NCI-H128 (cell line): Measurements from ENCODE around the gene ZNF664.
"Not testable (repeated sequence)": the region's sequence is repeated elsewhere in the genome, so short reads cannot be mapped to it uniquely, and the experiment has no call there.

ENCODE experiments used
- DNase-seq: peaks from one replicate; lab custom pipeline; 2025; ENCODE audit not compliant: unreplicated experiment; lab: John Stamatoyannopoulos, UW

ZNF664 gene

DNA sequence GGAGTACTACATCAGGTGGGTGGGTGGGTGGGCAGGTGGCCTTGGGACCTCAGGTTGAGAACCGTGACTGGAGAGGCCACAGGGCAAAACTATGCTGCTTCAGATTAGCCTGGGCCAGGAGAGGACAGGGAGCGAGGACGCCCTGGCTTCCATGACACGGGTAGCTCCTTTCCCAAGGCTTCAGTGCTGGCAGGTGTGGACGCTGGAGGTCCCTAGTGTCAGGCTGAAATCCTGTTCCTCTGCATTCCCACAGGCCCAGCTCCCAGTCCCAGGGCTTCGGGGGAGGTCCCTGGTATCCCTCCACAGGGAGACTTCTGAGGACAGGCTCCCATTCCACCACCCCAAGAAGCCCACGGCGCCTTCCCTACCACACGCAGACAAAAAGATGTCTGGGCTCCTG is 32.0 kb upstream of the ZNF664 start:
- no peak for DNase-seq

DNA sequence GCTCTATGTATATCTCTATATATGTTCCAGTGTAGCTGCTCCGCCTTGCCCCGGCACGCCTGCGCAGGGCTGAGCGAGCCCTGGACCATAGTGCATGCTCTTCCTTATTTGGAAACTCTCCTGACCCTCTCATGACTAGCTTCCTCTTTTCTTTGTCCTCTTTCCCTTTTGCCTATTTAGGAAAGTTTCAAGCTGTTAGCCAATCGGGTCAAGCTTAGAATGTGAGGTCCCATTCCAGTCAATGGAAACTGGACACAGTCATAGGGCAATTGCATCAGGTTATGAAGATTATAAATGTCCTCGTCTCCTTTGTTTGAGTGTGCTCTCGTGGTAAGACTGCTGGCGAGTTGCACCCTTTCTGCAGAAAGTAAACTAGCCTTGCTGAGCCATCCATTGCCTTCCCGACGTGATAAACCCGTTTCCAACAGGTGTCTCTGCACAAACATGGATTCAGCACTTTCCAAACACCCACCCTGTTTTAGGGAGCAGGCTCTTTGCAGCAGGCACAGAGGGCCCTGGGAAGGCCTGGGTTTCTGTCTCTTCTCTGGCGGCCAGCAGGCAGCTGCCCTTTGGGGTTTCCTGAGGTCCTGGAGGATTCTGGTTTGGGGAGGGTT is 31.3 kb upstream of the ZNF664 start:
- no peak for DNase-seq

DNA sequence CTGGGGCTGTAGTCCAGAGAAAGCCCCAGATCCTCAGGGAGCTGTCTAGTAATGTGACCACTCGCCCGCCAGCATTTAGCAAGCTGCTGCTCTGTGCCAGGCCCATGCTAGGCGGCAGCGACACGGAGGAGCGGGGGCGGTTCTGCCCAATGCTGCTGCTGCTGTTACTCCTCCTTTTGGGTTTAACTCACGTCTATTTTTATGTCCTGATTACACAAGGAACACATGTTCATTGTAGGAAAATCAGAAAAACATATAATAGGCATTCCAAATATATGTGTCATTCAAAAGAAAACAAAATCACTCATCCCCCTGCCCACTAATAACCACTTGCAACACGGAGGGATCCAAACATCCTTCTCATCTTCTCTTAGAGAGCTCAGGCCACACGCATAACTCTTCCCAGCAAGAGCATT is 30.8 kb upstream of the ZNF664 start:
- no peak for DNase-seq

DNA sequence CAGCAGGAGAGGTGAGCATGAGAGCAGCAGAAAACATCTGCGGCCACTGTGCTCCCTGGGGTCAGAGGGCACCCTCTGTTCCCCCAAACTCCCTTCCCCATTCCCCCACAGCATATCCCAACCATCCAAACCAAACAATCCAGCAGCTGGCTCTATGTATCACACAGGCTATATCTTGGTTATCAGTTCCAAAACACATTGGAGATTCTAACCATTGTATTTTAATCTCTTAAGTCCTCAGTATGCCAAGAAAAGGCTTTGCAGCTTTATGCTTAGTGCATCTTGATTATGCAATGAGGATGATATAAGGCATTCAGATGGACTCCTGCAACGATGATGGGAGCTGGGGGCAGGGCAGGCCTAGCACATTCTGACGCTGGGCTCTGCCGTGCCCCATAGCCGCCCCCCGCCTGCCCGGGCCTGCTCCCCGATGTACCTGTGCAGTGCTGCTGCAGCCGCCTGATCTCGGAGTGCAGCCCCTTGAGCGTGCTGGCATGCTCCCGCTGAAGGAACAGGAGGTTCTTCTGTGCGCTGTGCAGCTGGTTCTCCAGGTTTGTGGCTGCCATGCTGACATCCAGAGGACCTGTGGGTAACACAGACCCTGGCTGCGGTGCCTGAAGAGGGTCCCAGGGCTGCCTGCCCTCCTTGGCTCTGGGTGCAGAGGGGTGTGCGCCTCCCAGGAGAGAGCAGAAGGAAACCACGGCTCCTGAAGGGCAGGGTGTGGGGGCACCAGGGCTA is 29.9 kb upstream of the ZNF664 start:
- DNase-seq: no peak

DNA sequence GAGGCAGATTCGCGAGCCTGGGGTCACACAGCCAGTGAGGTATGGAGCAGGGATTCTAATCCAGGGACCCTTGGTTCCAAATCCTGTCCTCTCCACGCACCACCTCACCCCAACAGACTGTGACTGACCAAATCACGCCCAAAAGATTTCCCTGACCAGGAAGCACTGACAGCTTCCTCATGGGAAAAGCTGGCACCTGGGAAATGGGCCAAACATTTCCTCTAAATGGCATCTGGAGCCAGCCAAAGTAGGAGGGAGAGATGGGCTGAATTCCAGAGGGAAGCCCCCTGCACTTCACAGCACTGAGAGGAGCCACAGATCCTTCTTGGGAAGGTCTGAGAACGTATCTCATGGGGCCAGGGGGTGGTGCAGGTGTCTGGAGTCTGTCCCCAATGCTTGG is 29.2 kb upstream of the ZNF664 start:
- DNase-seq: no peak

DNA sequence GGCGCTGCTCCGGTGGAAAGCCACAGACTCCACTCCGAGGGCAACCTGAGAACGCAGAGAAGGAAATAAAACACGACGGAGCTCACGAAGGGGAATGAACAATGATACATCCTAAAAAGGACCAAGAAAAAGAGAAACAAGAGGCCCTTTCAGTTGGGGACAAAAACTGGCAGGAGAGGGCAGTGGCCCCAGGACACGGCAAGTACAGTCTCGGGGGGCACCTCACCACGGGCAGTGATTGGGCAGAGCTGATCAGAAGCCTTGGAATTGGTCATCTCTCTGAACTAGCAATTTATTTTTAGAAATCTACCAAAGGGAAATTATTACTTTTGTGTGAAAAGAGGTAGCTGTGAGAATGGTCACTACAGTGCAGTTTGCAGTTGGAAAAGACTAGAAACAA is 28.3 kb upstream of the ZNF664 start:
- no peak for DNase-seq

DNA sequence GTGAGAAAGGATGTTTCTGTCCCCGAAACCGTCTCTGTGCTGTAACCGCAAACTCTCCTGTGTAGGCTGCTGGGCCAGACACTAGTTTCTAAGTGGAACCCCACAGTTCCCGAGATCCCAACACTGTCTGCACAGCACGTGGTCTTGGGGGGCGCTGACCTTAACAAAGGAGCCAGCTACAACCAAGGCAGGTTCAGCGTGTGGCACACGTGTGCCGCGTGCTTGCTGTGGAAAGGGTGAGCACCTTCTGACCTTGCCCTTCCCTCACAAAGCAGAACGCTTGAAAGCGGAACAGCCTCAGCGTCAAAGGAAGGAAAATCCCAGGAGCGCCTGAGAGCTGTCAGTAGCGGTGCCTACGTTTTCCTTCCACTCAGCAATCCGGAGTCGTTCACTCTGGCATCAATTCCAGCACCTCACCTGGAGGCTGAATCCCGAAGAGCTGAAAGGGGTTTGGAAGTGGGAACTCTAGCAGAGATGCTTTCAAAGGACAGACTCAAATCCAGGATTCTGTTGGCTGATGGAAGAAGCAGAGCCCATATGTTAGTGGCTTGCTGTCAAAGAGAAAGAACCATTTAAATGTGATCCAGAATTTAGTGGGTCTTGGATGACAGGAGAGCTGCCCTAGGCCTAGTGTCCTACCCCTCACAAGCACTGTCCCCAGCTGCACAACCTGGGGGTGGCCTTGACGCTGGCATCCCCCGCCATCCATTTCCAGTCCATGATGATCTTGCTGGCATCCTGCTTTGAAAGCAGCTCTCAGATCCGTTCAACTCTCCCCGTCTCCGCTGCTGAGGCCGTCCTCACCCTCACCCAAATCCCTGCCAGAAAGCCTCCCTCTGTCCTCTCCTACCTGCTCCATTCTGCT is 27.5 kb upstream of the ZNF664 start:
- no peak for DNase-seq

DNA sequence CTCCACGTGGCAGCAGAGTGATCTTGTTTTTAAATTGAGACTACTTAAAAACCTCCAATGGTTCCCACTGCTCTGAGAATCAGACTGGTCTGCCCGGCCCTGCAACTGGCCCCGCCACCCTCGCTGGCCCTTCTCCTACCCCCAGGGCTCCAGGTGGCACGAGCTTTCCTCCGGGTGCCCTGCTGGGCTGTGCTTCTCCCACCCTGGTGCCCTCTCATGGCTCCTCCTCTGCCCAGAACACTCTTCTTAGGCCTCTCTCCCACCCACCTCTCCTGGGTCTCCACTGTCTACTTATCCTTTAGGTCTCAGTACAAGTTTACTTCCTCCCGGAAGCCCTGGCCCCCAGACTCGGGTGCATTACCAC is 26.9 kb upstream of the ZNF664 start:
- no peak for DNase-seq

DNA sequence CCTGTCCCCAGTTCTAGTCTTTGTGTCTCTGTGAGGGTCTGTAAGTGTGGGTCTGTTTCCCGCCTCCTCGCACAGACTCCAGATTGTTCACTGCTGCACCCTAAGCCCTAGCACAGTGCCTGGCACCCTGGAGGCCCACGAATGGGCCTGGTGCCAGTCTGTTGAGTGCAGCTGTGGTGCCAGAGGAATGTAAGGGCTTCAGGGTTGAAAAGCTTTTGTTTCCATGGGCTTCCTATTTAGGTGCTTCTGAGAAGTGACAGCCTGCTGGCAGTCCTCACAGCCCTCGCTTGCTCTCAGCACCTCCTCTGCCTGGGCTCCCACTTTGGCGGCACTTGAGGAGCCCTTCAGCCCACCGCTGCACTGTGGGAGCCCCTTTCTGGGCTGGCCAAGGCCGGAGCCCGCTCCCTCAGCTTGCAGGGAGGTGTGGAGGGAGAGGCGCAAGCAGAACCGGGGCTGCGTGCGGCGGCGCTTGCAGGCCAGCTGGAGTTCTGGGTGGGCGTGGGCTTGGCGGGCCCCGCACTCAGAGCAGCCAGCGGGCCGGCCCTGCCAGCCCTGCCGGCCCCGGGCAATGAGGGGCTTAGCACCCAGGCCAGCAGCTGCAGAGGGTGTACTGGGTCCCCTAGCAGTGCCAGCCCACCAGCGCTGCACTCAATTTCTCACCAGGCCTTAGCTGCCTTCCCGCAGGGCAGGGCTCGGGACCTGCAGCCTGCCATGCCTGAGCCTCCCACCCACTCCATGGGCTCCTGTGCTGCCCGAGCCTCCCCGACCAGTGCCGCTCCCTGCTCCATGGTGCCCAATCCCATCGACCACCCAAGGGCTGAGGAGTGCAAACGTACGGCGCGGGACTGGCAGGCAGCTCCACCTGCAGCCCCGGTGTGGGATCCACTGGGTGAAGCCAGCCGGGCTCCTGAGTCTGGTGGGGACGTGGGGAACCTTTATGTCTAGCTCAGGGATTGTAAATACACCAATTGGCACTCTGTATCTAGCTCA is 26.2 kb upstream of the ZNF664 start:
- not testable (repeated sequence) for DNase-seq

DNA sequence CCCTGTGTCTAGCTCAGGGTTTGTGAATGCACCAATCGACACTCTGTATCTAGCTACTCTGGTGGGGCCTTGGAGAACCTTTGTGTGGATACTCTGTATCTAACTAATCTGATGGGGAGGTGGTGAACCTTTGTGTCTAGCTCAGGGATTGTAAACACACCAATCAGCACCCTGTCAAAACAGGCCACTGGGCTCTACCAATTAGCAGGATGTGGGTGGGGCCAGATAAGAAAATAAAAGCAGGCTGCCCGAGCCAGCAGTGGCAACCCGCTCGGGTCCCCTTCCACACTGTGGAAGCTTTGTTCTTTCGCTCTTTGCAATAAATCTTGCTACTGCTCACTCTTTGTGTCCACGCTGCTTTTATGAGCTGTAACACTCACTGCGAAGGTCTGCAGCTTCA is 25.5 kb upstream of the ZNF664 start:
- DNase-seq: not testable (repeated sequence)

DNA sequence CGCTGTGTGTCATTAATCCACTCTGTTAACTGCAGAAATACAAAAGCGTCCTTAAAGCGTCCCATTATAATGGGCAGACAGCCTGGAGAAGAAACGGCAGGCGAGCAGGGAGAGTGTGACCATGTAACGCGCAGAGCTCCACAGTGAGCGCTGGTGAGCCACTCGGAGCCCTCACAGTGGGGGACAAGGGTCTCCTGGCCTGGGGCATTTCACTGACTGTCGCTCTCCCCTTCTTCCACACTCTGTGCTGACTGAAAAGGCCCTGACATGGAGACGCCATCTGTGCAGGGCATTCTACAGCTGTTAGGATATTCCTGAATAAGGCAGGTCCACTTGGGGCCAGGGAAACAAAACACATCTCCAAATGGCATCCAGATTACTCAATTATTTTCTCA is 24.6 kb upstream of the ZNF664 start:
- no peak for DNase-seq

DNA sequence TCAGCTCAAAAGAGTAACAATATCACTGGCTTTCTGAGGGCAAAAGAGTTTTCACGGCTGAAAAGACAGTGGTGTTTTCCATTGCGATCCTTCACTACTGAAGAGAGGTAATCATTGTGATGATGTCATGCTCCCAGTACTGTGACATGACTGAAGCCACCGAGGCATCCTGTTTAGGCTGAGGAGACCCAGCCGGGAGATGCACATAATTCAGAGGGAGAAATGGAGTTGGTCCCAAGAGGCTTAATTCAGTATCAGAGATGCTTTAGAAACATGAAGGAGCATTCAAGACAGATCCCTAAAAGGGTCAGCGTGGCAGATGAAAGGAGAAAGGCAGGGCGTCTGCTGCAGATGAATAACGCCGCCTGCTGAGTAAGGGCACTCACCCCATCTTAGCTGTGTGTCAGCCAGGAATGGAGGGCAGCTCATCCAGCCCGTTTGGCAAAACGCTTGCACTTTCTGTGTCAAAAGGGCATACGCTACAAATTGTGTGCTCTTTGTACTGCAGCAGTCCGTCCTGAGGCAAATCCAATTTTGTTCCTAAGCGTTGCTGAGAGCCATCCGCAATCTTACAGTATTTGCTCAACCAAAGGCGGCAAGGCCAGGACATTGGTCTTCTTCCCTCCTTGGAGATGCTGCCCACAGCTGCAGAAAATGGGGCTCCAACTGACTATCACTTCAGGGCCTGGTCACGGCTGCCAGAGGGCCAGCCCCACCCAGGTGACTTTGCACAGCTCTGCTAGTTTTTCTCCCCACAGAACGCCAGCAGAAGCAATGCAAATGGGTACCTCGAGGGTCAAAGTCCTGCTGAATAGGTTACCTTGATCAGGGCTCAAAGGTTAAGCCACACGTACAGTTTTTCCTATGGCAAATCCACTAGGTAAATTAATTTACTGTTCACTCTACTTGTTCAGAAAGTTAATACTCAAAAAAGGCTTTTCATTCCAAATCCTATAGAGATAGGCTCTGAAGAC is 23.9 kb upstream of the ZNF664 start:
- no peak for DNase-seq

DNA sequence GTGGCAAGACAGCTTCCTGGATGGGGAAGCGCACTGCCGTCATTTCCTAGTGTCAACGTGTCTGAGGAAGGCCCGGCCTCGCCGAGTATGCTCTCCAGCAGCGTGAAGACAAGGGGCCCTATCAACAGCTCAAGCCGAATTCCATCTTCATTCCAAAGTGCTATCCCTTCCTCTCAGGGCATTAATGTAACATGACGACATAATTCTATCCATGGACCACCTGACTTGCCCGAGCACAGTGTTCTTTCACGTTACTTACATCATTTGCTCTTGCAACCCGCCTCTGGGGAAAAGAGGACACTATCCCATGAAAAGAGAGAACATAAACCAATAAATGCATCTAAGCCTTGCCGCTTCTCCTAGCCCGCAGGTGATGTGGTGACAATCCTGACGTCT is 23.2 kb upstream of the ZNF664 start:
- DNase-seq: no peak

DNA sequence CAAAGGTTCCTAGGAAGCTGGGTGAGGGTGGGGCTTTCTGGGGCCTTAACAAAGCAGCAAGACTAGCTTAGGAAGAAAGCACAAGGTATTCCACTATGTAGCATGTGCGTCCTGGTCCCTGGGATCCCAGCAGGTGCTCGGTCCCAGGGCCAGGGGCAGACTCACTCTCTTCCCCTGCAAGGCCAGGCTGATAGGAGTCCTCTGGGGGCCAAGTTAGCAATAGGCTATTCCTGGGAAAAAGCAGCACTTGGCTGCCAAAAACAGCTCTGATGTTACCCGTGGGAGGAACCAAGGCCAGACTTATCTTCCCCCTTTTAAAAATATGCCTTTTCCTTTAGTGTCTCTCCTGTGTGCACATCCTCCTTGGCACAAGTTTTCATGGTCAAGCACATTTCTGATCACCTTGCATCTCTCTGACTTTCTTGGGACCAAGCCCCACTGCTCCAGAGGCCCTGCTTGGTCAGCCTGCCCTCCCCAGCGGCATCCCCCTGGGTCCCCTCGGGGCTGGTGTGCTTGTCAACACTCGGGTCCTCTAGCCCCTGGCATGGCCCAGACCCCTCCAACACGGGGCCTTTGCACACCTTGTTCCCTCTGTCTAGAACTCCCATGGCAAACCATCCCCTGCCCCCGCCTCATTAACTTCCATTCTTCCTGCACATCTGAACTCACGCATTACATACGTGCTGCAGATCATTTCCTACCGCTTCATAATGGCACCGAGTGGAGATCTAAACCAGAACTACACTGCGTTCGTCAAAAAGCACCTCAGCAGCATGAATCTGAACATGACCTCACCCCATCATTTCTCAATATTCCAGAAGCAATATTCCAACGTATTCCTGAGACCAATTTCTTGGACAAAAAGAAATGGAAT is 22.3 kb upstream of the ZNF664 start:
- DNase-seq: no peak

DNA sequence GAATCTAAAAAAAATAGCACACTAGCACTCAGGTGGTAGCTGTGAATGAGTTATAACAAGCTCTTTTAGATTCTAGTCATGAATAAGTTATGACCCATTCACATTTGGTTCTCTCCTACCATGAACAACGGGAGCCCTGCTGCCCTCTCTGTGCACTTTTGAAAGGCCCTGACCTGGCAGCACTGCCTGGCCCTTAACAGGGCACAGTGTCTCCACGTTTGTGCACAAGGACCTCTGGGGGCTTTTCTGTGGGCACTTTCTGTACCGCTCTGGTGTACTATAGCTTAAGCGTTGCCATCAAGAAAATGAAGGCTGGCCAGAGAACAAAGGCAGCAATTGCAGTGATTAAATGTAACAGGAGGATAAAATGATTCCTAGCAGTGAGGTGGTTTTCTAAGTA is 21.5 kb upstream of the ZNF664 start:
- DNase-seq: no peak

DNA sequence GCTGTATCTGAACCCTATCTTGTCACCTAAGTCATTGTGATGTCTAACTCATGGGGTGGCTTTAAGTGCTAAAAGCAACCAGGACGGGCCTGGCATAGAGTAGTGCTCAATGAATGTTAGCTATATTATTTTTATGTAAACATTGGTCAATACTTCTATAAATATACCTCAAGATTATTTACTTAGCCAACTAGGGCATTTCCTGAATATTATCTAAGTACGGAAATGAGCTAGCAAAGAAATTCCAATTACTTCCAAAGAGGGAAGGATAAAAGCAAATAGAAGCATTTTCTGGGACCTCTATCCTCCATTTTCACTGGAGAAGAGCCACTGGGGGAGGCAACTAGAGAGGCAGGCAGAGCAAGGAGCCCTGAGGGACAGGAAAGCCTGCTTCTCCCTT is 21.0 kb upstream of the ZNF664 start:
- DNase-seq: no peak

DNA sequence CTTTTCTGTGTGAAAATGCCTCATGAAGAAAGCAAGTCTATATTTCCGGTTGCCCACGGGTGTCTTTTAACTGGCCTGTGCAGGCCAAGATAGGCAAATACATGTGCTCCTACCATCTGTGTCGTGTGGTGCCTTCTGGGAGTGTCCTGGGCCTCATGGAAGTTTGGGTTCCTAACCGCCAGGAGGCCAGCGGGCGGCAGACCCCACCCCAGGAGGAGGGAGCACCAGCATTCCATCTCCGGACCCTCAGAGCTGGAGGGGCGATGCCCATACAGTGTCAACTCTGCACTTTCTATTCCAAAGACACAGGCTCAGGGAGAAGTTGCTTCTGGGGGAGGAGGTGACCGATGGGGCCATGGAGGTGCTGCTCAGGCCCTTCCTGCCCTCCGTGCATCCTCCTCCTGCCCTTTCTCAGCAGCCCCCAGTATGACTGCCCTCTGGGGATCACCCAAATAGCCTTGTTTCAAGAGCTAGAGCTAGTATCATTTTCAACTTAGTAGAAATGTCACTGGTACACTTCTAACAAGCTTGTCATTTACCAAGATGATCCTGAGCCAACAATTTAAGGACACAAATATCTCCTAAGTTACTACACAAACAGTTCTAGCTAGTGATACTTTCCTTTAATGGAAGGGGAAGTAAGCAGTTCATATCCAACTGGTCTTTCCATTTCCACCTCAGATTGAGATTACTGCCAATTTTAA is 18.2 kb upstream of the ZNF664 start:
- DNase-seq: no peak

DNA sequence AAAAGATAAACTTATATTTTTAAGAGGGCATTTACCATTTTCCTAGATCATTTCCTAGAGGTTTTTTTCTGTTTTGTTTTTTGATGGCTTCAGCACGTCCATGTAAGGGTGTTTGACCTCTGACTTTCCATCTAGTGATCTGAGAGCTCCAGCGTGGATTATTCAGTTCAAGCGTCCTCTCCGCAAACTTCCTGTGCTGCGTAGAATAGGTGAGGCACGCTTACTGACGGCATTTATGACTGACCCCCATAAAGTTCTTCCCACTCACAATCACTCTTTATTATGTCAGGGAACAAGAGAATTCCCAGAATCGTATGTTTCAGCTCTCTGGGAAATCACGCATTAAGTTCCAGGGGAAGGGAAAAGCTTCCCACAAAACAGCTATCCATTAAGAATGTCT is 16.8 kb upstream of the ZNF664 start:
- no peak for DNase-seq
